HG02571 (cell line): ENCODE results near the gene KCNT1.
"Not testable (repeated sequence)": the region's sequence is repeated elsewhere in the genome, so short reads cannot be mapped to it uniquely, and the experiment has no call there.

Experiments used
- ATAC-seq: cut with Tn5 transposase; IDR thresholded peaks from one replicate; pipeline ENCODE4 v1.9.1; 2021; ENCODE audit warnings: mild to moderate bottlenecking, moderate library complexity; ENCODE audit not compliant: unreplicated experiment

Gene KCNT1

GRCh38 chr9:135701959-135702721 lies at the start of gene KCNT1:
TSS of gene KCNT1 (plus strand) at chr9:135702185. CDS start at chr9:135702259, 74 bp downstream.
- no peak for ATAC-seq

- ATAC-seq: no peak
These were observed 46.7 kb upstream of the KCNT1 start for GRCh38 chr9:135655317-135655716.

GRCh38 chr9:135657416-135657815 lies 44.6 kb upstream of the KCNT1 start:
- no peak for ATAC-seq

GRCh38 chr9:135659252-135659651 lies 42.7 kb upstream of the KCNT1 start:
- no peak for ATAC-seq

- ATAC-seq: no peak
These were observed 41.6 kb upstream of the KCNT1 start for GRCh38 chr9:135660407-135660806.

- no peak for ATAC-seq
These were observed 40.0 kb upstream of the KCNT1 start for GRCh38 chr9:135661816-135662560.

GRCh38 chr9:135662758-135663450 lies 39.1 kb upstream of the KCNT1 start, which contains the start of gene LCN9:
TSS of gene LCN9 (plus strand) at chr9:135663309. CDS start at chr9:135663322, 13 bp downstream.
- ATAC-seq: no peak

GRCh38 chr9:135663451-135663770 lies 38.6 kb upstream of the KCNT1 start:
- ATAC-seq: no peak

- no peak for ATAC-seq
These were observed 38.1 kb upstream of the KCNT1 start for GRCh38 chr9:135663857-135664256.

GRCh38 chr9:135664266-135664665 lies 37.7 kb upstream of the KCNT1 start:
- no peak for ATAC-seq

- no peak for ATAC-seq
These were observed 36.9 kb upstream of the KCNT1 start for GRCh38 chr9:135664801-135665794.

GRCh38 chr9:135665795-135666189 lies 36.2 kb upstream of the KCNT1 start:
- no peak for ATAC-seq

- no peak for ATAC-seq
These were observed 35.2 kb upstream of the KCNT1 start for GRCh38 chr9:135666534-135667462.

- no peak for ATAC-seq
These were observed 34.5 kb upstream of the KCNT1 start for GRCh38 chr9:135667463-135668001.

- ATAC-seq: not testable (repeated sequence)
These were observed 33.0 kb upstream of the KCNT1 start for GRCh38 chr9:135669018-135669417.

- no peak for ATAC-seq
These were observed 32.2 kb upstream of the KCNT1 start for GRCh38 chr9:135669616-135670285.

- no peak for ATAC-seq
These were observed 31.0 kb upstream of the KCNT1 start for GRCh38 chr9:135670721-135671590.
